Natural killer cell (primary cell): ENCODE measurements around the gene PLEKHJ1. TPM values are rescaled to one million over a fixed set of nuclear protein-coding genes. Genes with fewer than 3 reads are reported as not detected.

Experiments
- ATAC-seq, 3 donors: fragments of 150-1000 bp in 2 of 3; fragments of 200-7000 bp in 1 of 3; cut with Tn5 transposase; 1 replicate in 1 of 3; 2 replicates in 2 of 3; pipeline ENCODE4 v1.10.0; 2021; ENCODE audit warnings: mild to moderate bottlenecking in 2 of 3, moderate library complexity in 2 of 3
- DNase-seq, 2 donors: peaks; one replicate each; pipeline versions ENCODE4 v3.0.0 to v3.0.0-alpha.2; 2013 to 2021; ENCODE audit warnings: mixed read lengths in 1 of 2
- H3K27ac ChIP-seq: one replicate; pipeline ENCODE4 v1.5.1; 2013; ENCODE audit warnings: mild to moderate bottlenecking, low read length
- H3K27me3 ChIP-seq: one replicate; pipeline ENCODE4 v1.6.1; 2013; ENCODE audit warnings: low read length; ENCODE audit not compliant: control insufficient read depth, insufficient read depth
- H3K36me3 ChIP-seq: one replicate; pipeline ENCODE4 v1.6.1; 2013; ENCODE audit warnings: low read length; ENCODE audit not compliant: control insufficient read depth, insufficient read depth
- H3K4me1 ChIP-seq: one replicate; pipeline ENCODE4 v1.6.1; 2013; ENCODE audit warnings: low read length; ENCODE audit not compliant: control insufficient read depth, insufficient read depth
- H3K4me3 ChIP-seq: one replicate; pipeline ENCODE4 v1.5.1; 2013; ENCODE audit warnings: low read length
- H3K9me3 ChIP-seq: one replicate; pipeline ENCODE4 v1.6.1; 2013; ENCODE audit warnings: low read length; ENCODE audit not compliant: control insufficient read depth, insufficient read depth
- H3K27ac Mint-ChIP-seq, 2 donors: one replicate each; pipeline ENCODE4 v1.8.0; 2022; ENCODE audit warnings: mild to moderate bottlenecking in 2 of 2, mixed read lengths in 2 of 2, moderate library complexity in 1 of 2
- H3K27me3 Mint-ChIP-seq, 2 donors: one replicate each; pipeline ENCODE4 v1.8.0; 2022; ENCODE audit warnings: low read depth in 2 of 2, mixed read lengths in 2 of 2
- H3K36me3 Mint-ChIP-seq: one replicate; pipeline ENCODE4 v1.8.0; 2022; ENCODE audit warnings: mixed read lengths
- H3K4me1 Mint-ChIP-seq, 2 donors: one replicate each; pipeline ENCODE4 v1.8.0; 2022; ENCODE audit warnings: mixed read lengths in 2 of 2
- H3K4me3 Mint-ChIP-seq: one replicate; pipeline ENCODE4 v1.8.0; 2022; ENCODE audit warnings: mild to moderate bottlenecking, moderate library complexity, mixed read lengths
- H3K9me3 Mint-ChIP-seq, 2 donors: one replicate each; pipeline ENCODE4 v1.8.0; 2022; ENCODE audit warnings: mixed read lengths in 2 of 2
- WGBS: methylation state at CpG from one replicate; pipeline ENCODE4 v1.1.7; 2013; ENCODE audit warnings: missing lambda C conversion rate; ENCODE audit not compliant: insufficient coverage; 5-methylcytosine and 5-hydroxymethylcytosine counted together
- intact Hi-C: fragments of 100-400 bp; cut with micrococcal nuclease; formaldehyde crosslinking; loops from one replicate; pipeline ENCODE4 v1.14.2; 2022
- total RNA-seq, 4 donors: library from RNA; stranded (reverse); fragments of 120-200 nt in 1 of 4; gene quantifications; one replicate each; pipeline versions ENCODE4 v1.2.3 to v1.2.4, GENCODE V29; 2013 to 2022
- TF ChIP-seq, protein P1 (sequence below): fragments of 200-600 bp; IDR thresholded peaks from one replicate; pipeline ENCODE4 v1.8.0; 2022; ENCODE audit warnings: antibody characterized with exemption

Gene PLEKHJ1
- total RNA-seq, 3 donors from 2014 or later (not counting 1 experiment from before 2014, with no cell fraction given) = 36.7 to 45.8 (median 44.7) TPM

DNA sequence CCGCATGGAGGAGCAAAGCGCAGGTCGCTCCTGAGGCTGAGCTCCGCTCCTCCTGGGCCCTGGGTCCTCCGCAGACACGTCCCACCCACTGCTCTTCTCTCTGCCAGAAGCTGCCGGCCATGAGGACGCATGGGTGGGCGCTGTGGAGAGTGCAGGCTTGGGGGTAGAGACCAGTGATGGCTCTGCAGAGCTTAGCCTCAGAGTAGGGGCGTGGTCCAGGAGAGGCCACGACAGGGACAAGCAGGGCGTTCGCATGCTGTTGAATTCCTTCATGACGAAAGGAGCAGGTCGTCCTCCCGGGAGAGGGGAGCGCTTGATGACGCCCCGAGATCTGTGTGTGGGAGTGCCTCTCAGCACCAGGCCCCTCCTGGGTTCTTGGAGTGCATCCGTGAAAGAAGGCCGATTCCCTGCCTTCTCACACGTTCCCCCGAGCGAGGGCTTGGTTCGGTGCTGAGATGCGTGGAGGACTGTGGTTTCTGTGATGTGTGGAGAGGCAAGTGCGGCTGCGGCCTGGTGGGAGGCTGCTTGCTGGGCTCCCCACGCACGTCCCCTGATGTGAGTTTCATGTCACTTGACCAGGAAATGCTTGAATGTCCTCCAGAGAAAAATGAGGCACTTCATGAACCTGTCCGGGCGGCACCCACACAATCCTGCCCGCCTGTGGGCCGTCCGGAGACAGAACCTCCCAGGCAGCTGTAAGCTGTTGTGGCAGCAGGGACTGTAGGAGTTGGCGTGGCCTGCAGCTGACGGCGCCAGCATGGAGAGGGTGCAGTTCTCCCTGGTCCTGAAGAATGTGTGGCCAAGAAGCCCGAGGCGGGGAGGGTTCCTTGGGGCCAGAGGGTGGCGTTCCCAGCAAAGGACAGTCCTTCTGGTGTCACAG lies 5.0 kb upstream of the PLEKHJ1 start:
- Mint-ChIP-seq H3K27me3 (no peaks in the 10 kb centered on the region), H3K4me1 (peaks cover 57 to 58% of the 10 kb centered on the region in 2 donors), H3K36me3 (no peaks in the 10 kb centered on the region), H3K4me3 (peak overlapping the region; percentile 77), H3K9me3 (peaks cover 0 to 3% of the 10 kb centered on the region in 2 donors), H3K27ac (peak overlapping the region; percentile 98 to 100)
- Histone ChIP-seq H3K27me3 (no peaks in the 10 kb centered on the region), H3K4me3 (no peak overlapping the region), H3K36me3 (peaks cover 43% of the 10 kb centered on the region), H3K27ac (peak overlapping the region; percentile 68), H3K4me1 (peaks cover 64% of the 10 kb centered on the region), H3K9me3 (no peaks in the 10 kb centered on the region)
- no peak for ATAC-seq
- DNase-seq = peak in 1 of 2 donors; percentile 31
- intact Hi-C loops = no loop called here
- TF ChIP-seq, protein P1, sequence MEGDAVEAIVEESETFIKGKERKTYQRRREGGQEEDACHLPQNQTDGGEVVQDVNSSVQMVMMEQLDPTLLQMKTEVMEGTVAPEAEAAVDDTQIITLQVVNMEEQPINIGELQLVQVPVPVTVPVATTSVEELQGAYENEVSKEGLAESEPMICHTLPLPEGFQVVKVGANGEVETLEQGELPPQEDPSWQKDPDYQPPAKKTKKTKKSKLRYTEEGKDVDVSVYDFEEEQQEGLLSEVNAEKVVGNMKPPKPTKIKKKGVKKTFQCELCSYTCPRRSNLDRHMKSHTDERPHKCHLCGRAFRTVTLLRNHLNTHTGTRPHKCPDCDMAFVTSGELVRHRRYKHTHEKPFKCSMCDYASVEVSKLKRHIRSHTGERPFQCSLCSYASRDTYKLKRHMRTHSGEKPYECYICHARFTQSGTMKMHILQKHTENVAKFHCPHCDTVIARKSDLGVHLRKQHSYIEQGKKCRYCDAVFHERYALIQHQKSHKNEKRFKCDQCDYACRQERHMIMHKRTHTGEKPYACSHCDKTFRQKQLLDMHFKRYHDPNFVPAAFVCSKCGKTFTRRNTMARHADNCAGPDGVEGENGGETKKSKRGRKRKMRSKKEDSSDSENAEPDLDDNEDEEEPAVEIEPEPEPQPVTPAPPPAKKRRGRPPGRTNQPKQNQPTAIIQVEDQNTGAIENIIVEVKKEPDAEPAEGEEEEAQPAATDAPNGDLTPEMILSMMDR = no peak
- 78% methylated on average over 41 of the region's 41 CpGs for WGBS

DNA sequence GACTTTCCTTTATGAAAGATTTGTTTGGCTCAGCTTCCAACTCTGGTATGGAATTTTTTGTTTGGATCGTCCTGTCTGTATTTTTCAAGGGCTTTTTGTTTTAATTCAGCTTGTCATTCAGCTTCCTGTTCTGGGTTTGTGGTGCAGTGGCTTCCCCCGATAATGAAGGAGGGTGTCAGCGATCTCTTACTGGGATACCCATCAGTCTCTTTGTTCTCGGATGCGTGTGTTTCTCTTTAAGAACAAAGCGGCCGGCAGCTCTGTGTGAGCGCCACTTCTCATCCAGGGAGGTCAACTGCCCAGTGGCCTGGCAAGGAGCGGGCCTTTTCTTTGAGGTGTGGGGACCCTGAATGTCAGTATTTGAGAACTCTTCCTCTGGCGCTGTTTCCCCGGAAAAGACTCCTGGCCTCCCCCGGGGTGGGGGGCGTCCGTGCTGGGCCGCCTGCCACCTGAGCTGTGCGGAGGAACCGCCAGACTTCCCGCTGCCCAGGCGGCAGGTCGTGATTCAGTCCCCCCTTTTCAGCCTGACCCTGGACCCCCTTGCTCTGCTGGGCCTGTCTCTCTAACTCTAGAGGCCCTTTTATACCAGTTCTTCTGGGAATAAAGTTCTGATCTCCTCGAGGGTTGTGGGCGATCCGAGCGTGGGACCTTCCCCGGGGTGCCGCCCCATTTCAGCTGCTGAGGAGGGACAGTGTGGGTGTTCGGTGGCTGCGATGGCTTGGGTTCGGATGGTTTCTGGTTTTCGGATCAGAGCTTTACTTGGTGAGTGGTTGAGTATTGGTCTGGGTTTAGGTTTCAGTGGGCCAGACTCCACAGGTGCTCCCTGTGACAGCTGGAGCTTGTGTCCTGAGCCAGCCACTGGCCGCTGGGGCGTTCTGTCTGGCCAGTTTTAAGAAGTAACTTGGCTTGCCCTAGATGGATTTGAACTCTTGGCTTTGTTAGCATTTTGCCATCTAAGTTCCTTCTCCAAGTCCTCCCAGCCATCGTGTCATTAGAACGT lies 3.9 kb upstream of the PLEKHJ1 start:
- H3K27me3 ChIP-seq = no peaks in the 10 kb centered on the region
- peaks cover 32% of the 10 kb centered on the region for H3K36me3 ChIP-seq
- H3K27ac Mint-ChIP-seq = peak overlapping the region; percentile 98 to 100
- H3K36me3 Mint-ChIP-seq = no peaks in the 10 kb centered on the region
- H3K4me1 ChIP-seq = peaks cover 69% of the 10 kb centered on the region
- peak overlapping the region; percentile 29 for H3K4me3 ChIP-seq
- 26% methylated on average over 34 of the region's 34 CpGs for WGBS
- H3K4me1 Mint-ChIP-seq = peaks cover 64% of the 10 kb centered on the region in 2 donors
- no peaks in the 10 kb centered on the region for H3K9me3 ChIP-seq
- no peak for ATAC-seq
- no peaks in the 10 kb centered on the region for H3K27me3 Mint-ChIP-seq
- DNase-seq = peak in 1 of 2 donors; percentile 76
- TF ChIP-seq, protein P1 = no peak
- intact Hi-C loops = loop anchor here (5.0 to 10.0 kb wide), 2 partner anchors 85 to 153 kb away; partner anchors contain the start of gene AP3D1
- peak overlapping the region; percentile 68 for H3K27ac ChIP-seq
- H3K4me3 Mint-ChIP-seq = peak overlapping the region; percentile 77
- H3K9me3 Mint-ChIP-seq = peaks cover 0 to 3% of the 10 kb centered on the region in 2 donors

DNA sequence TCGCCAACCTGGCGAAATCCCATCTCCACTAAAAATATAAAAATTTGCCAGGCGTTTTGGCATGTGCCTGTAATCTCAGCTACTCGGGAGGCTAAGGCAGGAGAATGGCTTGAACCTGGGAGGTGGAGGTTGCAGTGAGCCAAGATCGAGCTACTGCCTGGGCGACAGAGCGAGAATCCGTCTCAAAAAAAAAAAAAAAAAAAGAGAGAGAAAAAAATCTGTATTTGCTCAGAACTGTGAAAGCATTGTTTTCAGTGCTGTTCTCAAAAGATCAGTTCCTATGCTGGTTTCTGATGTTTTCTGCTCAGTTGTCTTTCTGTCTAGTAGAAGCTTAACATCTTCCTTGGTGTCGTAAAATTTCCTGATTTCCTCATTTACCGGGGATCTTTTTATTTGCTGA lies 3.0 kb upstream of the PLEKHJ1 start:
- no peaks in the 10 kb centered on the region for H3K9me3 ChIP-seq
- intact Hi-C loops = loop anchor here (5.0 to 10.0 kb wide), 2 partner anchors 84 to 152 kb away; partner anchors contain the start of gene AP3D1
- no peak for ATAC-seq
- no peak overlapping the region for H3K4me3 ChIP-seq
- DNase-seq = peak in 1 of 2 donors; percentile 46
- H3K4me1 ChIP-seq = peaks cover 78% of the 10 kb centered on the region
- Mint-ChIP-seq H3K36me3 (no peaks in the 10 kb centered on the region), H3K27me3 (no peaks in the 10 kb centered on the region), H3K4me1 (peaks cover 64 to 73% of the 10 kb centered on the region in 2 donors), H3K27ac (peak overlapping the region; percentile 98 to 100), H3K9me3 (peaks cover 0 to 3% of the 10 kb centered on the region in 2 donors), H3K4me3 (peak overlapping the region; percentile 94)
- TF ChIP-seq, protein P1 = no peak
- H3K27me3 ChIP-seq = no peaks in the 10 kb centered on the region
- peaks cover 23% of the 10 kb centered on the region for H3K36me3 ChIP-seq
- peak overlapping the region; percentile 68 for H3K27ac ChIP-seq
- 74% methylated on average over 10 of the region's 10 CpGs for WGBS
